HUES48 (cell line): Measurements from ENCODE around the gene ATAD1.

Experiments
- H3K27ac ChIP-seq: one replicate; pipeline ENCODE4 v1.7.0; 2013; ENCODE audit warnings: low read depth, low read length, inconsistent platforms
- H3K27me3 ChIP-seq: 2 replicates; pipeline ENCODE4 v1.6.1; 2013; ENCODE audit warnings: mild to moderate bottlenecking, low read length; ENCODE audit not compliant: control insufficient read depth, insufficient read depth
- H3K36me3 ChIP-seq: 2 replicates; pipeline ENCODE4 v1.6.1; 2013; ENCODE audit warnings: low read length; ENCODE audit not compliant: control insufficient read depth, insufficient read depth
- H3K4me1 ChIP-seq: 2 replicates; pipeline ENCODE4 v1.6.1; 2013; ENCODE audit warnings: mild to moderate bottlenecking, low read length; ENCODE audit not compliant: control insufficient read depth, insufficient read depth
- H3K4me3 ChIP-seq: 2 replicates; pipeline ENCODE4 v1.5.1; 2013; ENCODE audit warnings: mild to moderate bottlenecking, low read depth, low read length
- H3K9ac ChIP-seq: 2 replicates; pipeline ENCODE4 v1.6.1; 2013; ENCODE audit warnings: mild to moderate bottlenecking, low read depth, low read length, moderate library complexity
- H3K9me3 ChIP-seq: 2 replicates; pipeline ENCODE4 v1.6.1; 2013; ENCODE audit warnings: low read length; ENCODE audit not compliant: control insufficient read depth, insufficient read depth

ATAD1 gene

GRCh38 chr10:87707254-87707653 lies 110.8 kb downstream of the ATAD1 start:
- Histone ChIP-seq H3K9ac (no peak overlapping the region), H3K27me3 (no peaks in the 10 kb centered on the region), H3K27ac (no peak overlapping the region), H3K4me1 (no peaks in the 10 kb centered on the region), H3K36me3 (peaks cover 18% of the 10 kb centered on the region), H3K9me3 (no peaks in the 10 kb centered on the region), H3K4me3 (no peak overlapping the region)

- H3K9ac ChIP-seq = no peak overlapping the region
- H3K27ac ChIP-seq = no peak overlapping the region
- H3K9me3 ChIP-seq = no peaks in the 10 kb centered on the region
Observed at GRCh38 chr10:87706731-87707130, 111.3 kb downstream of the ATAD1 start.

GRCh38 chr10:87705339-87705738 lies 112.7 kb downstream of the ATAD1 start:
- H3K4me1 ChIP-seq = no peaks in the 10 kb centered on the region
- no peak overlapping the region for H3K27ac ChIP-seq
- H3K9ac ChIP-seq = no peak overlapping the region
- no peaks in the 10 kb centered on the region for H3K9me3 ChIP-seq
- no peaks in the 10 kb centered on the region for H3K27me3 ChIP-seq
- no peak overlapping the region for H3K4me3 ChIP-seq
- H3K36me3 ChIP-seq = peaks cover 13% of the 10 kb centered on the region

More at GRCh38 chr10:87706731-87707130, 111.3 kb downstream of the ATAD1 start:
- Histone ChIP-seq H3K4me1 (no peaks in the 10 kb centered on the region), H3K27me3 (no peaks in the 10 kb centered on the region), H3K4me3 (no peak overlapping the region), H3K36me3 (peaks cover 18% of the 10 kb centered on the region)

GRCh38 chr10:87703771-87704170 lies 114.3 kb downstream of the ATAD1 start:
- Histone ChIP-seq H3K9me3 (no peaks in the 10 kb centered on the region), H3K9ac (no peak overlapping the region), H3K27ac (no peak overlapping the region), H3K27me3 (no peaks in the 10 kb centered on the region), H3K4me1 (no peaks in the 10 kb centered on the region), H3K36me3 (no peaks in the 10 kb centered on the region), H3K4me3 (no peak overlapping the region)

- Histone ChIP-seq H3K4me3 (no peak overlapping the region), H3K27me3 (no peaks in the 10 kb centered on the region), H3K9me3 (no peaks in the 10 kb centered on the region), H3K27ac (no peak overlapping the region), H3K4me1 (no peaks in the 10 kb centered on the region), H3K9ac (no peak overlapping the region), H3K36me3 (no peaks in the 10 kb centered on the region)
Observed at GRCh38 chr10:87702973-87703294, 115.1 kb downstream of the ATAD1 start.

GRCh38 chr10:87702260-87702972 lies 115.6 kb downstream of the ATAD1 start:
- H3K9ac ChIP-seq = no peak overlapping the region
- H3K4me1 ChIP-seq = no peaks in the 10 kb centered on the region
- H3K36me3 ChIP-seq = no peaks in the 10 kb centered on the region
- no peaks in the 10 kb centered on the region for H3K27me3 ChIP-seq
- H3K9me3 ChIP-seq = no peaks in the 10 kb centered on the region
- H3K4me3 ChIP-seq = no peak overlapping the region
- H3K27ac ChIP-seq = no peak overlapping the region
